ENCODE data around the gene LRCOL1. TPM values are rescaled to one million over a fixed set of nuclear protein-coding genes. Genes with fewer than 3 reads are reported as not detected.

The LRCOL1 gene
- total and polyA plus RNA-seq, 3 experiments from 2014 or later: not detected

- Histone ChIP-seq H3K27ac (ENCODE audit: low read depth, low read length) (no peak overlapping the region), H3K27me3 (ENCODE audit: insufficient read depth, low read length, poor library complexity, severe bottlenecking) (no peaks in the 10 kb centered on the region), H3K9me3 (ENCODE audit: low read length) (no peaks in the 10 kb centered on the region), H3K4me3 (ENCODE audit: low read length) (no peak overlapping the region), H3K36me3 (ENCODE audit: insufficient read depth, low read length) (peaks cover 4% of the 10 kb centered on the region), H3K4me1 (ENCODE audit: insufficient read depth, low read length) (no peaks in the 10 kb centered on the region)
- H3K4me3 Mint-ChIP-seq: no peak overlapping the region
- CTCF ChIA-PET: no interaction called here
- H3K27ac Mint-ChIP-seq: no peak overlapping the region
- POLR2A ChIA-PET: no interaction called here
- peaks cover 0 to 61% (median 10%) of the 10 kb centered on the region in 3 donors for H3K36me3 Mint-ChIP-seq
- DNase-seq: no peak
- H3K4me1 Mint-ChIP-seq: no peaks in the 10 kb centered on the region
- H3K27me3 Mint-ChIP-seq: peaks cover 0 to 2% of the 10 kb centered on the region in 2 donors
- no peaks in the 10 kb centered on the region for H3K9me3 Mint-ChIP-seq
Measured at GRCh38 chr12:132577191-132577920, 33.0 kb downstream of the LRCOL1 start.

GRCh38 chr12:132576701-132577100 lies 33.7 kb downstream of the LRCOL1 start:
- peaks cover 0 to 61% (median 10%) of the 10 kb centered on the region in 3 donors for H3K36me3 Mint-ChIP-seq
- no peaks in the 10 kb centered on the region for H3K4me1 Mint-ChIP-seq
- DNase-seq: no peak
- Histone ChIP-seq H3K36me3 (ENCODE audit: insufficient read depth, low read length) (peaks cover 4% of the 10 kb centered on the region), H3K9me3 (ENCODE audit: low read length) (no peaks in the 10 kb centered on the region), H3K27ac (ENCODE audit: low read depth, low read length) (no peak overlapping the region), H3K4me1 (ENCODE audit: insufficient read depth, low read length) (no peaks in the 10 kb centered on the region), H3K27me3 (ENCODE audit: insufficient read depth, low read length, poor library complexity, severe bottlenecking) (no peaks in the 10 kb centered on the region), H3K4me3 (ENCODE audit: low read length) (no peak overlapping the region)
- ChIA-PET CTCF (no interaction called here), POLR2A (no interaction called here)
- H3K4me3 Mint-ChIP-seq: no peak overlapping the region
- peaks cover 0 to 2% of the 10 kb centered on the region in 2 donors for H3K27me3 Mint-ChIP-seq
- peak overlapping the region in 1 of 8 donors; percentile 78 for H3K27ac Mint-ChIP-seq
- no peaks in the 10 kb centered on the region for H3K9me3 Mint-ChIP-seq

DNA sequence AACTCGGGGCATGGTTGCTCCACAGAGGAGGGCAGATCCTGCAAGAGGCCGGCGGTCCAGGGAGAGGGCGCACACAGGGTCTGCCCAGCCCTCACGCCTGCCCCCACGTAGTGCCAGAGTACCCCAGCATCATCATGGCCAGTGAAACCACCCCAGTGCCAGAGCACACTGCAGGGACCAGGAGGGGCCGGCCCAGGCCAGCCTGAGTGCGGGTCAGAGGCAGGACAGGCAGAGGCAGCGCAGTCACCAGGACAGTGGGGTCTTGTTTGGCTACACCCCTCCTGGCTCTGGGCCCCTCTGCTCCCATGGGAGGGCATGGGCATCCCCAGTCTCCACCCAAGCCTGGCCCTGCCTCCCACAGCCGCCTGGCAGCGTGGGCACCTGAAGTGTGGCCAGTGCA lies 34.7 kb downstream of the LRCOL1 start:
- Histone ChIP-seq H3K9me3 (ENCODE audit: low read length) (no peaks in the 10 kb centered on the region), H3K36me3 (ENCODE audit: insufficient read depth, low read length) (peaks cover 3% of the 10 kb centered on the region), H3K4me3 (ENCODE audit: low read length) (no peak overlapping the region), H3K4me1 (ENCODE audit: insufficient read depth, low read length) (no peaks in the 10 kb centered on the region), H3K27me3 (ENCODE audit: insufficient read depth, low read length, poor library complexity, severe bottlenecking) (no peaks in the 10 kb centered on the region), H3K27ac (ENCODE audit: low read depth, low read length) (no peak overlapping the region)
- no peak for DNase-seq
- H3K27me3 Mint-ChIP-seq: peaks cover 0 to 2% of the 10 kb centered on the region in 2 donors
- CTCF ChIA-PET: no interaction called here
- POLR2A ChIA-PET: no interaction called here
- no peaks in the 10 kb centered on the region for H3K4me1 Mint-ChIP-seq
- no peak overlapping the region for H3K27ac Mint-ChIP-seq
- H3K4me3 Mint-ChIP-seq: no peak overlapping the region
- H3K36me3 Mint-ChIP-seq: peaks cover 0 to 54% (median 10%) of the 10 kb centered on the region in 3 donors
- H3K9me3 Mint-ChIP-seq: no peaks in the 10 kb centered on the region

GRCh38 chr12:132574271-132574996 lies 35.9 kb downstream of the LRCOL1 start:
- H3K36me3 Mint-ChIP-seq: peaks cover 0 to 45% (median 8%) of the 10 kb centered on the region in 3 donors
- H3K4me3 Mint-ChIP-seq: peak overlapping the region in 1 of 7 donors; percentile 40
- no peak for DNase-seq
- Histone ChIP-seq H3K4me3 (ENCODE audit: low read length) (no peak overlapping the region), H3K27ac (ENCODE audit: low read depth, low read length) (no peak overlapping the region), H3K27me3 (ENCODE audit: insufficient read depth, low read length, poor library complexity, severe bottlenecking) (no peaks in the 10 kb centered on the region), H3K36me3 (ENCODE audit: insufficient read depth, low read length) (no peaks in the 10 kb centered on the region), H3K9me3 (ENCODE audit: low read length) (no peaks in the 10 kb centered on the region), H3K4me1 (ENCODE audit: insufficient read depth, low read length) (no peaks in the 10 kb centered on the region)
- no peaks in the 10 kb centered on the region for H3K9me3 Mint-ChIP-seq
- CTCF ChIA-PET: interaction anchor here (1.3 kb wide), 1 partner anchor 13 kb away, joined by 5 read pairs; no protein-coding TSS in a partner anchor
- no peaks in the 10 kb centered on the region for H3K4me1 Mint-ChIP-seq
- H3K27ac Mint-ChIP-seq: peak overlapping the region in 1 of 8 donors; percentile 58
- peaks cover 0 to 2% of the 10 kb centered on the region in 2 donors for H3K27me3 Mint-ChIP-seq
- POLR2A ChIA-PET: no interaction called here

DNA sequence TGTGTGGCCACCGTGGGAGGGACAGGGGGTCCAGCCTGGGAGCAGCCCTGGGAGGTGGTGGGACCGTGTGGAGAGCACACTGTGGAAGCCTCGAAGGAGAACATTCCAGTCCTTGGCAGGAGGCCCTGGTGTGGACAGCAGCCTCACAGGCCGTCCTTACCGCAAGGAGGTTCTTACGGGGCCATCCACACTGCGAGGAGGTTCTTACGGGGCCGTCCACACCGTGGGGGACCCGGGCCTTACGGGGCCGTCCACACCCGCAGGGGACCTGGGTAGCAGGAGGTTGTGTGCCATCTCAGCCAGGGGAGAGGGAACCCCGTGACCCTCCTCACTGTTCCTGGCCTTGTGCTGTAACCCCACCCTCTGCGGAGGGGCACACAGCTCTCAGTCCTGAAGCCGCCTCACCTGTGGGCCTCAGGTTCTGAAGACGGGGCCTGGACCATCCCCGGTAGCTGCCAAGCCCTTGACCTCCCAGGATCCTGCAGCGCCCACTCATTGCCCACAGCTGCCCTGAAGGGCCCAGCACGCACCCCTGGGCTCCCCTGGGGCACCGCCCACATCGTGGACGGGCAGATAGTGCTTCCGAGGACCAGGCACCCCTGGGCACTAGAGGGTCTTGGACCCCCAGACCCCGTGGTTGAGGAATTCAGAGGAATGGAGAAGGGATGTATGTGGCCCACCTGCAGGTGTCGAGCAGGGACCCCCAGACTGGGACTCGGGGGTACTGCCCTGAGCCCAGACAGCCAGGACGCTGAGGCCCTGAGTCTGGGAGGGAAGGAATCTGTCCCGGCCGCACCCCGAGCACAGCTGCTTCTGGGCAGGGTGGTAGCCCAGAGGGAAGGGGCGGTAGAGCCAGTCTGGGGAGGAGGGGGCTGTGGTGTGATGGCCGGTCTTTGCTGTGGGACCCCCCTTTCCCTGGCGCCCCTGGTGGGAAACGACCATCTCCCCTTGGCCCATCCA lies 37.3 kb downstream of the LRCOL1 start:
- Histone ChIP-seq H3K27me3 (ENCODE audit: insufficient read depth, low read length, poor library complexity, severe bottlenecking) (no peaks in the 10 kb centered on the region), H3K9me3 (ENCODE audit: low read length) (no peaks in the 10 kb centered on the region), H3K4me3 (ENCODE audit: low read length) (no peak overlapping the region), H3K27ac (ENCODE audit: low read depth, low read length) (no peak overlapping the region), H3K4me1 (ENCODE audit: insufficient read depth, low read length) (no peaks in the 10 kb centered on the region), H3K36me3 (ENCODE audit: insufficient read depth, low read length) (no peaks in the 10 kb centered on the region)
- H3K27ac Mint-ChIP-seq: no peak overlapping the region
- H3K4me3 Mint-ChIP-seq: no peak overlapping the region
- ChIA-PET POLR2A (no interaction called here), CTCF (interaction anchor here (1.3 kb wide), 1 partner anchor 12 kb away, joined by 5 read pairs; no protein-coding TSS in a partner anchor)
- H3K4me1 Mint-ChIP-seq: peaks cover 0 to 3% (median 0%) of the 10 kb centered on the region in 3 donors
- H3K36me3 Mint-ChIP-seq: peaks cover 0 to 35% (median 4%) of the 10 kb centered on the region in 3 donors
- DNase-seq: no peak
- peaks cover 0 to 2% of the 10 kb centered on the region in 2 donors for H3K27me3 Mint-ChIP-seq
- H3K9me3 Mint-ChIP-seq: no peaks in the 10 kb centered on the region

DNA sequence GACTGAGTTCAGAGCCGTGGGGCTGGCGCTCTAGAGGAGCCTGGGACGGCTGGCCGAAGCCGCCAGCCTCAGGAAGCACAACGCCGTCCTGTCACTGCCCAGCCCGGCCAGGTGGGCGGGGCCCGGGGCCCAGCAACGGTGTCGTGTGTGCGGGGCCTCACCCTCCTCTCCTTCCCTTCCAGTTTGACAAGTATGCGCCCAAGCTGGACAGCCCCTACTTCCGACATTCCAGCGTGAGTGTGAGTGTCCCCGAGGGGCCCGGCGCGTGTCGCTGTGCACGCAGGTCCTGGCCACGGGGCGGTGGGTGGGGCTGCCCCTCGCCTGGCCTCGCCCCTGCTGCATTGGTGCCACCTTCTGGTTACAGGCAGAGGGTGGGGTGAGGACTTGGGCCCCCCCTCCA lies 38.3 kb downstream of the LRCOL1 start:
- ChIA-PET POLR2A (no interaction called here), CTCF (no interaction called here)
- Histone ChIP-seq H3K9me3 (ENCODE audit: low read length) (no peaks in the 10 kb centered on the region), H3K4me1 (ENCODE audit: insufficient read depth, low read length) (no peaks in the 10 kb centered on the region), H3K27ac (ENCODE audit: low read depth, low read length) (no peak overlapping the region), H3K36me3 (ENCODE audit: insufficient read depth, low read length) (no peaks in the 10 kb centered on the region), H3K4me3 (ENCODE audit: low read length) (no peak overlapping the region), H3K27me3 (ENCODE audit: insufficient read depth, low read length, poor library complexity, severe bottlenecking) (no peaks in the 10 kb centered on the region)
- no peak for DNase-seq
- H3K27me3 Mint-ChIP-seq: peaks cover 0 to 2% of the 10 kb centered on the region in 2 donors
- H3K9me3 Mint-ChIP-seq: no peaks in the 10 kb centered on the region
- peaks cover 0 to 29% (median 0%) of the 10 kb centered on the region in 3 donors for H3K36me3 Mint-ChIP-seq
- no peak overlapping the region for H3K27ac Mint-ChIP-seq
- no peak overlapping the region for H3K4me3 Mint-ChIP-seq
- H3K4me1 Mint-ChIP-seq: peaks cover 0 to 3% (median 0%) of the 10 kb centered on the region in 3 donors

DNA sequence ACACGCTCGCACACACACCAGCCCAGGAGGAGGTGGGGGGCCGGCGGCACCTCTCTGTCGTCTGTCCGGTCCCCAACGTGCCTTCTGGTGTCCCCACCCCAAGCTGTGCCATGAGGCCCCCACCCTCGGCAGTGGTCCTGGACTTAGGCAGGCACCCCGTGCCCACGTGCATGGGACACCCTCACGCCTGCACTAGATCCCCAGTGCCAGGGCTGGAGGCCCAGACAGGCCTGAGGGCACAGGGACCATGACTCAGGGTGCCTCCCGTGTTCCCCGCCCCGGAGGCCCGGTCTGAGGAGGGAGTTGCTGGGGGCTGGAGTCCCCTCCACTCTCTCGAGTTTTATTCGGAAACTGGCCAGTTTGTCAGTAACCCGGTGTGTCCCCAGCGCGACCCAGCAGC lies 38.8 kb downstream of the LRCOL1 start:
- H3K4me3 Mint-ChIP-seq: no peak overlapping the region
- no peak for DNase-seq
- Histone ChIP-seq H3K36me3 (ENCODE audit: insufficient read depth, low read length) (no peaks in the 10 kb centered on the region), H3K27me3 (ENCODE audit: insufficient read depth, low read length, poor library complexity, severe bottlenecking) (no peaks in the 10 kb centered on the region), H3K27ac (ENCODE audit: low read depth, low read length) (no peak overlapping the region), H3K4me3 (ENCODE audit: low read length) (no peak overlapping the region), H3K4me1 (ENCODE audit: insufficient read depth, low read length) (no peaks in the 10 kb centered on the region), H3K9me3 (ENCODE audit: low read length) (no peaks in the 10 kb centered on the region)
- peaks cover 0 to 2% of the 10 kb centered on the region in 2 donors for H3K27me3 Mint-ChIP-seq
- H3K36me3 Mint-ChIP-seq: peaks cover 0 to 24% (median 0%) of the 10 kb centered on the region in 3 donors
- ChIA-PET POLR2A (no interaction called here), CTCF (no interaction called here)
- H3K9me3 Mint-ChIP-seq: no peaks in the 10 kb centered on the region
- H3K4me1 Mint-ChIP-seq: peaks cover 0 to 3% (median 0%) of the 10 kb centered on the region in 3 donors
- H3K27ac Mint-ChIP-seq: no peak overlapping the region
